HepG2 (cell line): ENCODE measurements around the gene WDR6.

Experiments
- EED ChIP-seq: sonication (generic); formaldehyde crosslinking; IDR thresholded peaks from 2 replicates; pipeline ENCODE4 v1.5.0; 2020; ENCODE audit warnings: mild to moderate bottlenecking, missing genetic modification reagents
- RFX1 ChIP-seq: fragments of 450-650 bp; IDR thresholded peaks from 2 replicates; pipeline ENCODE4 v1.6.1; 2017
- ZNF274 ChIP-seq: sonication (generic); formaldehyde crosslinking; IDR thresholded peaks from 2 replicates; pipeline ENCODE4 v1.5.1; 2020; ENCODE audit warnings: mild to moderate bottlenecking, missing genetic modification reagents

GRCh38 chr3:49026536-49026935 lies 19.3 kb downstream of the WDR6 start:
- TF ChIP-seq EED (CRISPR knock-in tag) = no peak
- no peak for TF ChIP-seq ZNF274 (CRISPR knock-in tag)
- no peak for TF ChIP-seq RFX1
